ENCODE results near the gene HES6.
"Not testable (repeated sequence)": the region's sequence is repeated elsewhere in the genome, so short reads cannot be mapped to it uniquely, and the experiment has no call there.

Gene HES6

DNA sequence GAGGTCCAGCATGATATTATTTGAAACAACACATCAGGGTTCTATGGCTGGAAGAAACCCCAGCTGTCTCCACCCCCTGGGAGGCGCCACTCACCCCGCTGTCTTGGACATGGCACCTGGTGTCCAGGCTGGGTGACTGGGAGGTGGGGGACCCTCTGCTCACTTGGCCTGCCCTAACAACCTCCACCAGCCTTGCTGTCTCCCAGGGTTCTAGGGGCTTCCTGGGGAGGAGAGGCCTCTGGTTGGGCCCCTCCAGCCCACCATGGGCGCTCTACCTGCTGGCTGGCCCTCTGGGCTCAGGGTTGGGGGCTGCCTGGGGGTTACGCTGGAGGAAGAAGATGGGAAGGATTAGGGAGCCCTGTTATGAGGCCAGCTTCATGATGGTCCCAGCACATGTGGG, 32.3 kb upstream of the HES6 start:
- no peak for DNase-seq (ENCODE audit: low read depth)

DNA sequence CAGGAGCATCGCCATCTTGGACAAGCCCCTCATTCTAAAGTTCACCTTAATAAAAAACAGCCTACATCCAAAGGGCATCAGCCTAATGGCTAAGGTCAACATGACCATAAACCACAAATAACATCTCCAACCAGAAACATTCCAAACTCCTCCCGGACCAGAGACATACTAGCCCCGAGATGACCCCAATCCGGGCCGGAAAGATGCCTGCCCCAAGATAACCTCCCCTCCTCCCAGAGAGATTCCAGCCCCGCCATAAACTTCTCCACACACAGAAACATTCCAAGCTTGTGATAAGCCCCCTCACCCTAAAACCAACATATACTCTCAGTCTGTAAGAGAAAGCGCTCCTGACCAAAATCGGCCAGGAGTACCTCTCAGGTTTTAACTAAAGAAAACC, 31.8 kb upstream of the HES6 start:
- not testable (repeated sequence) for DNase-seq (ENCODE audit: low read depth)

GRCh38 chr2:238271061-238271554, 31.3 kb upstream of the HES6 start:
- no peak for DNase-seq (ENCODE audit: low read depth)

DNA sequence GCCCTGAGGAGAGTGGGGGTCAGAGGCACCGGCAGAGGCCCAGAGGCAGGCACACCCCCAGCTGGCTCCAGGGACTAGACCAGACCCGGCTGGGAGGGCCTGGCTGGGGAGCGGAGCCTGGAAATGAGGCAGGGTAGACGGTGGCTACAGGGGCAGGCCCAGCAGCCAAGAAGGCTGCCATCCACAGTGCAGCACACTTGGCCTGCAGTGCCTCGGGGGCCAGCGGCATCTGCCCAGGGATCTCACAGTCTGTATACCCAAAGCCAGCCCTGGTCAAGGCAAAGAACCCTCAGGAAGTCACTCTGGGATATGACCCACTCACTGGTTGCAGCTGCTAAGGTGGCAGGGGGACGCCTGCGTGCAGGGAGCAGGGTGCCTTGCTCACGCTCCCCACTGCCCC, 30.8 kb upstream of the HES6 start:
- no peak for DNase-seq (ENCODE audit: low read depth)

- DNase-seq (ENCODE audit: low read depth): no peak
Measured at GRCh38 chr2:238269741-238270140, 29.9 kb upstream of the HES6 start.

GRCh38 chr2:238267884-238268680, 28.2 kb upstream of the HES6 start:
- no peak for DNase-seq (ENCODE audit: low read depth)

DNA sequence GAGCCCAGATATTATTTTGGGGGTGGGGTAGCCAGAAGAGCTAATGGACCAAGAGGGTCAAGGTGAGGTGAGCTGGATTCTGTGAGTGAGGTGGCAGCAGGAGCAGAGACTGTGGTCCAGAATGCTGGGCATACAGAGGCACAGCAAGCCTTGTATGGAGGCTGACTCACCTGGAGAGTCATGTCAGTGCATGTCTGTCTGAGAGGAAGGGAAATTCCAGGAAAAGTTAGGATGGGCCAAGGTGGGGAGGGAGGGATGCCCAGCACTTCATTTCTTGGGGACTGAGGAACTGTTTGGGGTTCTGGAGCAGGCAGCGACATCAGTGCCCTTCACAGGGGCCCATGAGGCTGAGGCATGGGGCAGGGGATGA, 27.5 kb upstream of the HES6 start:
- no peak for DNase-seq (ENCODE audit: low read depth)

DNA sequence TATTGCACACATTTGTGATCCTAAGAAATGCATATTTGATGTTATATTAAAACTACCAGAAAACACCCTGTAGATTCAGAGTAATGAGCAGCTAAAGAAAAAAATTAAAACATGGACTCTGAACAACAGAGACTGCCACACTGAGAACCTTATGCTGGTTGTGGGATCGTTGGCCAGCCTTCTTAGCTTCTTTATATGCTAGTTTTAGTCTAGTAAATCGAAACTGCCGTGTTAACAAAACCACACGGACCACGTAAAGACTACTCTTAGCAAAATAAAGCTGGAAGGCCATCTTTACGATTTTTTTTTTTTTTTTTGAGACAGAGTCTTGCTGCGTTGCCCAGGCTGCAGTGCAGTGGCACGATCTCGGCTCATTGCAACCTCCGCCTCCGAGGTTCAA, 25.8 kb upstream of the HES6 start:
- no peak for DNase-seq (ENCODE audit: low read depth)

GRCh38 chr2:238264072-238264460, 24.2 kb upstream of the HES6 start:
- no peak for DNase-seq (ENCODE audit: low read depth)

DNA sequence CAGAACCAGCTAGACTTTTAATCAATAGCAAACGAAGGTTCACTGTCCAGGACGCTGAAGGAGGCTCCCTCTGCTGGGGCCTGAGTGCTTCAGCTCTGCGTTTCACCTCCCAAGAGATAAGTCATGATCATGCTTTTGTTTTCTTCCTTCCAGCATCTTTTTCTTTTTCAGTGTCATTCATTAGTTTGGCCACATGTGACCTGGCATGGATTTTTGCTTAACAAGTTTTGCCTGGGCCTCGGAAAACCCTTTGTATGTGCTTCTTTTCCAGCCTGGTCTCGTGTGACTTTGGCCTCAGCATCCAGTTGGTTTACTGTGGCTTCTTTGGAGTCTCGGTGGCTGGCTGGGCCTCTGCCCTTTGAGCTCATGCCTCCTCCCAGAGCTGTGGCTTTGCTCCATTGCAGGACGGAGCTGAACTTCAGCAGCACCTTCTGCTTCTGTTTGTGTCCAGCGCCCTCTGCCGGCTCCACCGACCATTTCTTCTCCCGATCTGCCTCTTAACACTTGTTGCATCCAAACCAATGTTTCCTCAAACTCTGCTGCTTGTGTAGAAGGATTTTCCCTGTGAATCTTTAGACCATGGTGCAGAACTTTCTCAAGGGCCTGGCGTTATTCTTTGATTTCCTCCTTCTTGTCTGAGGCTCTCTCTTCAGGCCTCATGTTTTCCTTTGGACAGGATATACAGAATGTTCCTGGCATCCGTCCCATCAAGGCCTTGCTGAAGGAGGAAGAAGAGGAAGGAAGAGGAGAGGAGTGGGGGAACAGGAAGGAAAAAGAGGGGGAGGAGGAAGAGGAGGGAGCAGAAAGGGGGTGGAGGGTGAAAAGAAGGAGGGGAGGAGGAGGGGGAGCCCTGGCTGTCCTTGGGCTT, 23.6 kb upstream of the HES6 start:
- DNase-seq (ENCODE audit: low read depth): peak; percentile 59

DNA sequence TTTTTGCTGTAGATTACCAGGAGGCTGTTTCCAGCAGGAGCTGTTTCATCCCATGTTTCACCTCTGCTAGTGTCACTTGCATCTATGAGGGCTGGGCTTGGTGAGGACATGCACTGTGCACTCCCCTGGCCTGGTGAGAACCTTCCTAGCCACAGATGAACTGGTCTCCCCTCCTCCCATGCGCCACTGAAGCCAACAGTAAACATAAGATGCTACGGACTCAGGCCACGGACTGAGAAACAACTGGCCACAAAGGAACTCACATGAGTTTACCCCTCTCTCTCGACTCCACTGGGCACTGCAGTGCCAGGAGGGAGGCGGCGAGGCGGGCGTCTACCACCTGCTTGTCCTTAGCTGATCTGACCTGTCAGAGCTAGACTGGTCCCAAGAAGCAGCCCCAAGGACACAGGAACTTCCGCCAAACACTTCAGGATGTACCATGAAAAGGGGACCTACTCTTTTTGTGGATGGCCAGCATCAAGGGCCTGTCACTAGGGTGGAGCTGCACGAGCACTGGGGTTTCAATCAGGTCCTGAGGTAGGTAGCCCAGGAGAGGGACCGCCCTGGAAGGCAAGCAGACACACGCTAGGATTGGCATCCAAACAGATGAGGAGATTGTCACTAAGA, 22.8 kb upstream of the HES6 start:
- DNase-seq (ENCODE audit: low read depth): no peak

GRCh38 chr2:238261718-238262375, 22.0 kb upstream of the HES6 start:
- DNase-seq (ENCODE audit: low read depth): no peak

- no peak for DNase-seq (ENCODE audit: low read depth)
Measured at GRCh38 chr2:238260883-238261282, 21.0 kb upstream of the HES6 start.

- no peak for DNase-seq (ENCODE audit: low read depth)
Measured at GRCh38 chr2:238259061-238260020, 19.5 kb upstream of the HES6 start.

GRCh38 chr2:238257786-238258700, 18.2 kb upstream of the HES6 start:
- DNase-seq (ENCODE audit: low read depth): no peak

DNA sequence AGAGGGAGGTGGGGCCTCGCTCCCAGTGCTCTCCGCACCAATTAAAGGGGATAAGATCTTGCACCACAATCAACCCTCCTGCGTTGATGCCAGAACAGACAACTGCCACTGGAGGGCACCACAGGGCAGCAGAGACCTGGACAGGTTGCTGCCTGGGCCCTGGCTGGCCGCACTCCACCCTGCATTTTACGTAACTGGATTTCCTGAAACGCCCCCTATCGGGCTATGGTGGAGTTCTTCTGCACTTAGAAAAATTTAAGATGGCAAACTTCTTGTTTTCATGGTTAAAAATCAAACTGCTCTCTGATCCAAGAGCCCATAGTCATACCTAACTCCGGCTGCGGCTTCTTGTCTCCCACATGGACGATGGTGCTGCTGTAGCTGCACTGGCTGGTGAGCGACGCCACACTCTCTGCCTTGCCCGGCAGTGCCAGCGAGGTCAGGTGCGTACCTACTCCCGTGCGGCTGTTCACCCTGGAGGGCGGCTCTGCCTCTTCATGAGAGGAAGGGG, 16.8 kb upstream of the HES6 start:
- DNase-seq (ENCODE audit: low read depth): peak; percentile 56

DNA sequence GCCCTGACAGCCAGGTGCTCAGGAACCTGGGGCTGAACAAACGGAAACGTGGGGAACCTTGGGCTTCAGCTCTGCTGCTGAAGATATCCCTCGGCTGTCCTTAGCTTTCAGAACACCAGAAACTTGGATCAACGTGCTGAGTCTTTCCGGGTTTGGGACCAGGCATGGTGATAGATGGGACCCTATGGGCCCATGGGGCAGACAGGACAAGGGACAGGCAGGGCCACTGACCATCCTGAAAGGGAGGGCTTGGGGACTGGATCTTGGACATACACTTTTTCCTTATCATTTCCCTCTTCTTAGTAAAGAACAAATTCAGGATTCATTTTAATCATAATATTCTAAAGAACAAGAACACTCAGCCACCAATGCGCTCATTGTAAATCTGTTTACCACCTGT, 16.3 kb upstream of the HES6 start:
- DNase-seq (ENCODE audit: low read depth): no peak

- no peak for DNase-seq (ENCODE audit: low read depth)
Measured at GRCh38 chr2:238255636-238256035, 15.8 kb upstream of the HES6 start.

DNA sequence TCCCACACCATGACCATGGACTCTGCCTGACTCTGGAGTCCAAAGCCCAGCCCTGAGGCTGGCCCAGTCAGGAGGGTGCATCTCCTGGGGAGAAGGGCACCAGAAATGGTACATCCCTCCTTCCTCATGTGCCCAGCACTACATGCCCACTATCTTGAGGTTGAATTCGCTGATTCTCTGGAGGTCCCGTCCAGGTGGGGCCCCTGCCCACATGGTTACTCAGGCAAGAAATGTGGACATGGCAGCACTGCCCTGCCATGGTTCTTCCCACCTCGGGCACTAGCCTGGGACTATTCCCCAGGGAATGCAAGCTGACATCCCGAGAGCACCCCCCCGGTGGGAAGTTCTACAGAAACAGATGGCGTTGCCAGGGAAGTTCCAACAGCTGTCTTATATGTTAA, 15.3 kb upstream of the HES6 start:
- no peak for DNase-seq (ENCODE audit: low read depth)

All from activated gamma-delta T cell treated with anti-CD3 and anti-CD28 coated beads, Interleukin-2, amount 50 U/mL, for 16 hours (primary cell).